ENCODE measurements around the gene NADSYN1. TPM values are rescaled to one million over a fixed set of nuclear protein-coding genes. Genes with fewer than 3 reads are reported as not detected.

NADSYN1 gene
- total and polyA plus RNA-seq, 4 donors, result 26.1 to 64.0 (median 47.5) TPM

- Histone ChIP-seq H3K9me3 (ENCODE audit: control insufficient read depth, insufficient read depth, low read length) (peaks cover 2% of the 10 kb centered on the region), H3K4me1 (ENCODE audit: control insufficient read depth, insufficient read depth, low read length) (no peaks in the 10 kb centered on the region), H3K4me3 (ENCODE audit: low read depth, low read length) (no peak overlapping the region), H3K27ac (ENCODE audit: low read depth, low read length) (no peak overlapping the region), H3K36me3 (ENCODE audit: control insufficient read depth, insufficient read depth, low read length) (no peaks in the 10 kb centered on the region), H3K27me3 (ENCODE audit: control insufficient read depth, insufficient read depth, low read length) (no peaks in the 10 kb centered on the region)
- no peak for DNase-seq (ENCODE audit: low read depth in 4 of 6, low spot score in 6 of 6)
- 85% methylated on average over 7 of the region's 7 CpGs for WGBS (ENCODE audit: insufficient coverage)
These were observed 89.4 kb downstream of the NADSYN1 start for GRCh38 chr11:71542382-71542781.

- H3K36me3 ChIP-seq (ENCODE audit: control insufficient read depth, insufficient read depth, low read length), result no peaks in the 10 kb centered on the region
- H3K9me3 ChIP-seq (ENCODE audit: control insufficient read depth, insufficient read depth, low read length), result peaks cover 2% of the 10 kb centered on the region
- DNase-seq (ENCODE audit: low read depth in 4 of 6, low spot score in 6 of 6), result no peak
- H3K27ac ChIP-seq (ENCODE audit: low read depth, low read length), result no peak overlapping the region
- WGBS (ENCODE audit: insufficient coverage), result 71% methylated on average over 15 of the region's 15 CpGs
- no peaks in the 10 kb centered on the region for H3K4me1 ChIP-seq (ENCODE audit: control insufficient read depth, insufficient read depth, low read length)
- no peak overlapping the region for H3K4me3 ChIP-seq (ENCODE audit: low read depth, low read length)
- no peaks in the 10 kb centered on the region for H3K27me3 ChIP-seq (ENCODE audit: control insufficient read depth, insufficient read depth, low read length)
These were observed 90.1 kb downstream of the NADSYN1 start for GRCh38 chr11:71542879-71543777.

GRCh38 chr11:71543866-71544265 lies 90.9 kb downstream of the NADSYN1 start:
- Histone ChIP-seq H3K4me1 (ENCODE audit: control insufficient read depth, insufficient read depth, low read length) (peaks cover 5% of the 10 kb centered on the region), H3K9me3 (ENCODE audit: control insufficient read depth, insufficient read depth, low read length) (peaks cover 2% of the 10 kb centered on the region), H3K4me3 (ENCODE audit: low read depth, low read length) (no peak overlapping the region), H3K27ac (ENCODE audit: low read depth, low read length) (no peak overlapping the region), H3K36me3 (ENCODE audit: control insufficient read depth, insufficient read depth, low read length) (no peaks in the 10 kb centered on the region), H3K27me3 (ENCODE audit: control insufficient read depth, insufficient read depth, low read length) (no peaks in the 10 kb centered on the region)
- DNase-seq (ENCODE audit: low read depth in 4 of 6, low spot score in 6 of 6), result no peak
- WGBS (ENCODE audit: insufficient coverage), result 72% methylated on average over 4 of the region's 8 CpGs

- 71% methylated on average over 3 of the region's 6 CpGs for WGBS (ENCODE audit: insufficient coverage)
- no peak for DNase-seq (ENCODE audit: low read depth in 4 of 6, low spot score in 6 of 6)
- Histone ChIP-seq H3K27me3 (ENCODE audit: control insufficient read depth, insufficient read depth, low read length) (no peaks in the 10 kb centered on the region), H3K9me3 (ENCODE audit: control insufficient read depth, insufficient read depth, low read length) (peaks cover 2% of the 10 kb centered on the region), H3K4me3 (ENCODE audit: low read depth, low read length) (no peak overlapping the region), H3K36me3 (ENCODE audit: control insufficient read depth, insufficient read depth, low read length) (no peaks in the 10 kb centered on the region), H3K27ac (ENCODE audit: low read depth, low read length) (no peak overlapping the region), H3K4me1 (ENCODE audit: control insufficient read depth, insufficient read depth, low read length) (peaks cover 7% of the 10 kb centered on the region)
These were observed 91.7 kb downstream of the NADSYN1 start for GRCh38 chr11:71544525-71545214.

- H3K4me3 ChIP-seq (ENCODE audit: low read depth, low read length), result no peak overlapping the region
- 93% methylated on average over 10 of the region's 12 CpGs for WGBS (ENCODE audit: insufficient coverage)
- peaks cover 2% of the 10 kb centered on the region for H3K9me3 ChIP-seq (ENCODE audit: control insufficient read depth, insufficient read depth, low read length)
- H3K4me1 ChIP-seq (ENCODE audit: control insufficient read depth, insufficient read depth, low read length), result peaks cover 7% of the 10 kb centered on the region
- no peaks in the 10 kb centered on the region for H3K27me3 ChIP-seq (ENCODE audit: control insufficient read depth, insufficient read depth, low read length)
- H3K36me3 ChIP-seq (ENCODE audit: control insufficient read depth, insufficient read depth, low read length), result no peaks in the 10 kb centered on the region
- no peak for DNase-seq (ENCODE audit: low read depth in 4 of 6, low spot score in 6 of 6)
- H3K27ac ChIP-seq (ENCODE audit: low read depth, low read length), result no peak overlapping the region
These were observed 92.5 kb downstream of the NADSYN1 start for GRCh38 chr11:71545405-71545966.

GRCh38 chr11:71548120-71548519 lies 95.1 kb downstream of the NADSYN1 start, which contains the start of gene KRTAP5-9:
TSS of gene KRTAP5-9 (plus strand) at chr11:71548420. CDS start at chr11:71548658, 238 bp downstream.
- H3K27me3 ChIP-seq (ENCODE audit: control insufficient read depth, insufficient read depth, low read length), result no peaks in the 10 kb centered on the region
- H3K36me3 ChIP-seq (ENCODE audit: control insufficient read depth, insufficient read depth, low read length), result no peaks in the 10 kb centered on the region
- no peak within 1 kb of the TSS for H3K27ac ChIP-seq (ENCODE audit: low read depth, low read length)
- peaks cover 2% of the 10 kb centered on the region for H3K9me3 ChIP-seq (ENCODE audit: control insufficient read depth, insufficient read depth, low read length)
- DNase-seq (ENCODE audit: low read depth in 4 of 6, low spot score in 6 of 6), result no peak
- peaks cover 7% of the 10 kb centered on the region for H3K4me1 ChIP-seq (ENCODE audit: control insufficient read depth, insufficient read depth, low read length)
- WGBS (ENCODE audit: insufficient coverage), result 82% methylated on average over 2 of the region's 5 CpGs
- no peak within 1 kb of the TSS for H3K4me3 ChIP-seq (ENCODE audit: low read depth, low read length)

GRCh38 chr11:71548716-71549151 lies 95.7 kb downstream of the NADSYN1 start:
- Histone ChIP-seq H3K27me3 (ENCODE audit: control insufficient read depth, insufficient read depth, low read length) (no peaks in the 10 kb centered on the region), H3K4me3 (ENCODE audit: low read depth, low read length) (no peak overlapping the region), H3K9me3 (ENCODE audit: control insufficient read depth, insufficient read depth, low read length) (peaks cover 2% of the 10 kb centered on the region), H3K36me3 (ENCODE audit: control insufficient read depth, insufficient read depth, low read length) (no peaks in the 10 kb centered on the region), H3K27ac (ENCODE audit: low read depth, low read length) (no peak overlapping the region), H3K4me1 (ENCODE audit: control insufficient read depth, insufficient read depth, low read length) (peaks cover 7% of the 10 kb centered on the region)
- no peak for DNase-seq (ENCODE audit: low read depth in 4 of 6, low spot score in 6 of 6)
- WGBS (ENCODE audit: insufficient coverage), result 59% methylated on average over 5 of the region's 5 CpGs

Small RNAs within 50 kb of the gene (small RNA-seq; reads per million reads assigned to genes)
- gene MIR6754 (ENCODE audit: low replicate concordance), result 0.08 reads per million

Other genes with a start within 250 kb of the NADSYN1 start
- 10 to 100 TPM; 10.9 to 21.4 TPM for gene SHANK2, start 200.6 kb upstream of the NADSYN1 start, total RNA-seq
- gene SHANK2, start 200.6 kb upstream of the NADSYN1 start, polyA plus RNA-seq (ENCODE audit: insufficient read length in 2 of 2), result 10 to 100 TPM; 35.8 to 36.4 TPM
- 10 to 100 TPM; 32.3 to 42.3 TPM for gene DHCR7, start 4.8 kb upstream of the NADSYN1 start, total RNA-seq
- gene DHCR7, start 4.8 kb upstream of the NADSYN1 start, polyA plus RNA-seq (ENCODE audit: insufficient read length in 2 of 2), result 100 to 1,000 TPM; 103 to 115 TPM
- gene KRTAP5-7, start 74.1 kb downstream of the NADSYN1 start, total RNA-seq, result under 1 TPM; 0.17 to 0.20 TPM
- 1 to 10 TPM; 1.0 to 1.4 TPM for gene KRTAP5-7, start 74.1 kb downstream of the NADSYN1 start, polyA plus RNA-seq (ENCODE audit: insufficient read length in 2 of 2)
- gene KRTAP5-8, start 84.8 kb downstream of the NADSYN1 start, total RNA-seq, result not detected
- under 1 TPM in 1 of 2 donors, not detected in 1; 0.22 TPM for gene KRTAP5-8, start 84.8 kb downstream of the NADSYN1 start, polyA plus RNA-seq (ENCODE audit: insufficient read length in 2 of 2)
- not detected for gene KRTAP5-9, start 95.2 kb downstream of the NADSYN1 start, total RNA-seq
- under 1 TPM; 0.38 to 0.71 TPM for gene KRTAP5-9, start 95.2 kb downstream of the NADSYN1 start, polyA plus RNA-seq (ENCODE audit: insufficient read length in 2 of 2)
- gene KRTAP5-10, start 112.4 kb downstream of the NADSYN1 start, total RNA-seq, result not detected
- under 1 TPM; 0.18 to 0.24 TPM for gene KRTAP5-10, start 112.4 kb downstream of the NADSYN1 start, polyA plus RNA-seq (ENCODE audit: insufficient read length in 2 of 2)
- not detected for gene KRTAP5-11, start 129.7 kb downstream of the NADSYN1 start, total RNA-seq
- 1 to 10 TPM in 1 of 2 donors, under 1 TPM in 1; 0.43 to 1.0 TPM for gene KRTAP5-11, start 129.7 kb downstream of the NADSYN1 start, polyA plus RNA-seq (ENCODE audit: insufficient read length in 2 of 2)

All from spinal cord (tissue), 10 donors.